IMR-90 (cell line): Measurements from ENCODE around the gene CD44. TPM values are rescaled to one million over a fixed set of nuclear protein-coding genes. Genes with fewer than 3 reads are reported as not detected.

ENCODE experiments used
- ATAC-seq: fragments of 200-7000 bp; cut with Tn5 transposase; 2 replicates; pipeline ENCODE4 v1.9.1; 2020; ENCODE audit warnings: low read depth, mild to moderate bottlenecking, moderate library complexity
- BruUV-seq: library from RNA; stranded (reverse); fragments of 400-500 nt; replicated peaks from 2 replicates; lab custom pipeline; 2021; lab: Mats Ljungman, UMichigan
- CTCF ChIA-PET: fragments of 300-600 bp; formaldehyde crosslinking; extraction: SDS; loops from one replicate; lab custom pipeline; 2021; ENCODE audit warnings: antibody characterized with exemption; lab: Yijun Ruan, JAX
- POLR2A ChIA-PET: fragments of 300-600 bp; sonication (Branson Sonifier 250); formaldehyde crosslinking; loops from one replicate; lab custom pipeline; 2022; ENCODE audit warnings: antibody characterized with exemption; ENCODE audit not compliant: unreplicated experiment; lab: Charles Lee
- DNase-seq: peaks from one replicate; pipeline ENCODE4 v3.0.0; 2013
- H2AFZ ChIP-seq: replicated peaks from 2 replicates; pipeline ENCODE3; 2013; ENCODE audit warnings: low read length, mild to moderate bottlenecking; ENCODE audit not compliant: poor library complexity
- H2AK5ac ChIP-seq: 2 replicates; pipeline ENCODE4 v1.6.1; 2013; ENCODE audit warnings: low read depth, low read length, inconsistent platforms
- H2AK9ac ChIP-seq: replicated peaks from 2 replicates; pipeline ENCODE3; 2013; ENCODE audit warnings: mild to moderate bottlenecking, low read depth, low read length, moderate library complexity; ENCODE audit not compliant: poor library complexity
- H2BK120ac ChIP-seq: 2 replicates; pipeline ENCODE4 v1.6.1; 2013; ENCODE audit warnings: low read depth, low read length, inconsistent platforms
- H2BK15ac ChIP-seq: 3 replicates; pipeline ENCODE4 v1.6.1; 2013; ENCODE audit warnings: low read depth, low read length, inconsistent platforms
- H2BK20ac ChIP-seq: 2 replicates; pipeline ENCODE4 v1.6.1; 2013; ENCODE audit warnings: low read depth, mild to moderate bottlenecking, inconsistent platforms, low read length, moderate library complexity
- H2BK5ac ChIP-seq: 2 replicates; pipeline ENCODE4 v1.6.1; 2013; ENCODE audit warnings: mild to moderate bottlenecking, low read depth, low read length, inconsistent platforms; ENCODE audit not compliant: poor library complexity, severe bottlenecking
- H3K14ac ChIP-seq: replicated peaks from 2 replicates; pipeline ENCODE4 v1.6.1; 2013; ENCODE audit warnings: low read depth, low read length, inconsistent platforms
- H3K18ac ChIP-seq: 2 replicates; pipeline ENCODE4 v1.6.1; 2013; ENCODE audit warnings: low read depth, low read length, control low read depth
- H3K23ac ChIP-seq: 2 replicates; pipeline ENCODE4 v1.6.1; 2013; ENCODE audit warnings: low read depth, low read length, inconsistent platforms
- H3K27ac ChIP-seq: 2 replicates; pipeline ENCODE4 v1.5.1; 2013; ENCODE audit warnings: mild to moderate bottlenecking, control low read depth, low read length; ENCODE audit not compliant: insufficient read depth
- H3K27me3 ChIP-seq: 2 replicates; pipeline ENCODE4 v1.6.1; 2013; ENCODE audit warnings: low read length; ENCODE audit not compliant: control insufficient read depth, insufficient read depth
- H3K36me3 ChIP-seq: 2 replicates; pipeline ENCODE4 v1.6.1; 2013; ENCODE audit warnings: low read length, mixed read lengths; ENCODE audit not compliant: control insufficient read depth, insufficient read depth
- H3K4ac ChIP-seq: 2 replicates; pipeline ENCODE4 v1.6.1; 2013; ENCODE audit warnings: low read depth, low read length, inconsistent platforms
- H3K4me1 ChIP-seq: 2 replicates; pipeline ENCODE4 v1.6.1; 2013; ENCODE audit warnings: low read length, mixed read lengths; ENCODE audit not compliant: control insufficient read depth, insufficient read depth
- H3K4me2 ChIP-seq: 2 replicates; pipeline ENCODE4 v1.6.1; 2013; ENCODE audit warnings: low read depth, mild to moderate bottlenecking, control low read depth, low read length, moderate library complexity
- H3K4me3 ChIP-seq: 2 replicates; pipeline ENCODE4 v1.5.1; 2013; ENCODE audit warnings: low read depth, mild to moderate bottlenecking, control low read depth, low read length, moderate library complexity; ENCODE audit not compliant: insufficient read depth
- H3K56ac ChIP-seq: 2 replicates; pipeline ENCODE4 v1.6.1; 2013; ENCODE audit warnings: low read length, inconsistent platforms; ENCODE audit not compliant: insufficient read depth; ENCODE audit errors: extremely low read depth
- H3K79me1 ChIP-seq, 2 experiments: 2 replicates each; pipeline ENCODE4 v1.6.1; 2013; ENCODE audit warnings: low read length in 2 of 2, inconsistent platforms in 1 of 2, low read depth in 1 of 2
- H3K9ac ChIP-seq: 2 replicates; pipeline ENCODE4 v1.6.1; 2013; ENCODE audit warnings: low read depth, low read length, control low read depth
- H3K9me1 ChIP-seq: 2 replicates; pipeline ENCODE4 v1.6.1; 2013; ENCODE audit warnings: low read length, inconsistent platforms; ENCODE audit not compliant: insufficient read depth
- H3K9me3 ChIP-seq: 2 replicates; pipeline ENCODE4 v1.6.1; 2013; ENCODE audit warnings: low read length; ENCODE audit not compliant: control insufficient read depth, insufficient read depth
- H4K20me1 ChIP-seq: 2 replicates; pipeline ENCODE4 v1.6.1; 2013; ENCODE audit warnings: low read length, inconsistent platforms; ENCODE audit not compliant: insufficient read depth
- H4K5ac ChIP-seq: 2 replicates; pipeline ENCODE4 v1.6.1; 2013; ENCODE audit warnings: mild to moderate bottlenecking, low read depth, low read length, control low read depth
- H4K8ac ChIP-seq, 2 experiments: 2 replicates each; pipeline ENCODE4 v1.6.1; 2013; ENCODE audit warnings: low read depth in 2 of 2, low read length in 2 of 2, control low read depth in 1 of 2, inconsistent platforms in 1 of 2
- H4K91ac ChIP-seq: 2 replicates; pipeline ENCODE4 v1.6.1; 2013; ENCODE audit warnings: low read depth, low read length, inconsistent platforms; ENCODE audit not compliant: insufficient read depth
- BHLHE40 ChIP-seq: fragments of 150-350 bp; IDR thresholded peaks from 2 replicates; pipeline ENCODE4 v1.6.1; 2016; ENCODE audit warnings: mild to moderate bottlenecking, low read depth, low read length
- MAFK ChIP-seq: IDR thresholded peaks from 2 replicates; pipeline ENCODE4 v1.6.1; 2012; ENCODE audit warnings: low read depth, low read length, improper control_type of control experiment
- MXI1 ChIP-seq: IDR thresholded peaks from 2 replicates; pipeline ENCODE4 v1.6.1; 2012; ENCODE audit warnings: low read depth, mild to moderate bottlenecking, low read length, moderate library complexity, borderline replicate concordance
- NFE2L2 ChIP-seq: fragments of 150-350 bp; IDR thresholded peaks from 2 replicates; pipeline ENCODE4 v1.6.1; 2016; ENCODE audit warnings: low read depth, mild to moderate bottlenecking, low read length
- POLR2A ChIP-seq: IDR thresholded peaks from 2 replicates; pipeline ENCODE4 v1.6.1; 2012; ENCODE audit warnings: mild to moderate bottlenecking, low read depth, low read length
- RAD21 ChIP-seq: IDR thresholded peaks from 2 replicates; pipeline ENCODE4 v1.6.1; 2012; ENCODE audit warnings: low read length, improper control_type of control experiment
- RCOR1 ChIP-seq: IDR thresholded peaks from 2 replicates; pipeline ENCODE4 v1.6.1; 2012; ENCODE audit warnings: mild to moderate bottlenecking, low read length, improper control_type of control experiment; ENCODE audit not compliant: insufficient replicate concordance
- SMC3 ChIP-seq: fragments of 150-350 bp; IDR thresholded peaks from 2 replicates; pipeline ENCODE4 v1.6.1; 2016; ENCODE audit warnings: low read depth, mild to moderate bottlenecking, antibody characterized with exemption, low read length, moderate library complexity
- WGBS, 2 experiments: methylation state at CpG; one replicate each; pipeline versions ENCODE4 v1.1.5 to v1.1.7; 2013; ENCODE audit warnings: missing lambda C conversion rate in 2 of 2; ENCODE audit not compliant: insufficient read length in 1 of 2; ENCODE audit errors: extremely low coverage in 2 of 2; 5-methylcytosine and 5-hydroxymethylcytosine counted together
- dilution Hi-C: fragments of 300-500 bp; cut with HindIII; formaldehyde crosslinking; loops from one replicate; pipeline ENCODE4 v1.14.3; 2018; ENCODE audit warnings: low sequenced_read_pairs; ENCODE audit not compliant: unreplicated experiment
- in situ Hi-C: fragments of 300-500 bp; cut with MboI; formaldehyde crosslinking; loops from 3 replicates; pipeline ENCODE4 v1.14.3; 2019; ENCODE audit warnings: low sequenced_read_pairs, inconsistent platforms, mixed read lengths
- intact Hi-C: fragments of 100-400 bp; cut with micrococcal nuclease; formaldehyde crosslinking; loops from 2 replicates; pipeline ENCODE4 v1.10.0; 2022
- polyA plus RNA-seq, 3 experiments: library from polyadenylated mRNA; depleted of rRNA; stranded (reverse); fragments of >200 nt; gene quantifications; 2 replicates each; pipeline ENCODE4 v1.2.3, GENCODE V29; 2012; ENCODE audit warnings: low replicate concordance in 1 of 3
- total RNA-seq: library from RNA; depleted of rRNA; stranded (reverse); fragments of >200 nt; gene quantifications from 2 replicates; pipeline ENCODE4 v1.2.3, GENCODE V29; 2012

CD44 gene
- total and polyA plus RNA-seq, 2 of the 4 experiments (the other 2 are of a cell fraction) = 357 to 947 TPM

DNA sequence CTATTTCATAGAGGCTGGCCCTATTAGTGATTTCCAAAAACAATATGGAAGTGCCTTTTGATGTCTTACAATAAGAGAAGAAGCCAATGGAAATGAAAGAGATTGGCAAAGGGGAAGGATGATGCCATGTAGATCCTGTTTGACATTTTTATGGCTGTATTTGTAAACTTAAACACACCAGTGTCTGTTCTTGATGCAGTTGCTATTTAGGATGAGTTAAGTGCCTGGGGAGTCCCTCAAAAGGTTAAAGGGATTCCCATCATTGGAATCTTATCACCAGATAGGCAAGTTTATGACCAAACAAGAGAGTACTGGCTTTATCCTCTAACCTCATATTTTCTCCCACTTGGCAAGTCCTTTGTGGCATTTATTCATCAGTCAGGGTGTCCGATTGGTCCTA is 91.4 kb downstream of the CD44 start:
- WGBS, 2 experiments = no CpG with 5 or more reads among the region's 1 CpG
- peaks cover 13% of the 10 kb centered on the region for H3K4me1 ChIP-seq
- no peaks in the 10 kb centered on the region for H3K27me3 ChIP-seq
- H3K4me2 ChIP-seq = no peak overlapping the region
- H4K91ac ChIP-seq = no peak overlapping the region
- no peaks in the 10 kb centered on the region for H4K20me1 ChIP-seq
- ChIA-PET POLR2A (no interaction called here), CTCF (interaction anchor here (1.0 kb wide), 1 partner anchor 73 kb away, joined by 3 read pairs; no protein-coding TSS in a partner anchor)
- no peak overlapping the region for H3K23ac ChIP-seq
- H3K4me3 ChIP-seq = no peak overlapping the region
- peaks cover 2% of the 10 kb centered on the region; the same call in 1 of the 2 replicates for H3K9me1 ChIP-seq
- H2BK5ac ChIP-seq = peak overlapping the region; percentile 98
- H4K8ac ChIP-seq = no peak overlapping the region
- dilution Hi-C loops = no loop called here
- H2AFZ ChIP-seq = no peak overlapping the region
- no peak overlapping the region for H2AK9ac ChIP-seq
- no peak overlapping the region for H3K4ac ChIP-seq
- peak overlapping the region; percentile 16; the same call in 1 of the 2 replicates for H3K27ac ChIP-seq
- no peak overlapping the region for H2BK20ac ChIP-seq
- peaks cover 37% of the 10 kb centered on the region for H3K36me3 ChIP-seq
- 0 out of 2 replicates have a peak overlapping the region, but pooled peaks have one; percentile 11 for H3K14ac ChIP-seq
- H2BK120ac ChIP-seq = no peak overlapping the region
- H3K9ac ChIP-seq = no peak overlapping the region
- ATAC-seq (no peak), DNase-seq (no peak)
- H3K18ac ChIP-seq = peak overlapping the region; percentile 57; the same call in 1 of the 2 replicates
- no peak overlapping the region for H2BK15ac ChIP-seq
- TF ChIP-seq BHLHE40 = no peak
- no peak for TF ChIP-seq SMC3
- TF ChIP-seq POLR2A = no peak; the same call in 1 of the 2 replicates
- TF ChIP-seq MAFK = no peak
- no peak for TF ChIP-seq MXI1
- no peak for TF ChIP-seq NFE2L2
- no peak for TF ChIP-seq RAD21
- no peak for TF ChIP-seq RCOR1
- no peak overlapping the region for H3K56ac ChIP-seq
- no TSS peak for BruUV-seq
- peaks cover 3% of the 10 kb centered on the region; the same call in 1 of the 2 replicates for H3K9me3 ChIP-seq
- peak overlapping the region; percentile 32; the same call in 1 of the 2 replicates for H4K5ac ChIP-seq
- intact Hi-C loops = loop anchor here (5.0 to 10.0 kb wide), 2 partner anchors 77 to 254 kb away; no protein-coding TSS in a partner anchor
- H2AK5ac ChIP-seq = no peak overlapping the region
- in situ Hi-C loops = loop anchor here (10.0 kb wide), 1 partner anchor 154 kb away; no protein-coding TSS in a partner anchor
- peaks cover 6 to 41% of the 10 kb centered on the region in 2 experiments; a peak in 3 of 4 replicates for H3K79me1 ChIP-seq
